Stimulated activated CD4-positive, alpha-beta T cell treated with anti-CD3 and anti-CD28 coated beads, Interleukin-15, amount 100 ng/mL, for 24 hours (primary cell): ENCODE data around the gene ADAMTS12.
"Not testable (repeated sequence)": the region's sequence is repeated elsewhere in the genome, so short reads cannot be mapped to it uniquely, and the experiment has no call there.

ENCODE experiments used
- DNase-seq: peaks from one replicate; pipeline ENCODE4 v3.0.0-alpha.2; 2020

The ADAMTS12 gene

GRCh38 chr5:33891788-33892619 is at the start of gene ADAMTS12:
ADAMTS12 (minus strand) TSS chr5:33891990; CDS start chr5:33891856, 134 bp downstream.
- DNase-seq: no peak

GRCh38 chr5:33941090-33941489 is 49.3 kb upstream of the ADAMTS12 start:
- DNase-seq: no peak

DNA sequence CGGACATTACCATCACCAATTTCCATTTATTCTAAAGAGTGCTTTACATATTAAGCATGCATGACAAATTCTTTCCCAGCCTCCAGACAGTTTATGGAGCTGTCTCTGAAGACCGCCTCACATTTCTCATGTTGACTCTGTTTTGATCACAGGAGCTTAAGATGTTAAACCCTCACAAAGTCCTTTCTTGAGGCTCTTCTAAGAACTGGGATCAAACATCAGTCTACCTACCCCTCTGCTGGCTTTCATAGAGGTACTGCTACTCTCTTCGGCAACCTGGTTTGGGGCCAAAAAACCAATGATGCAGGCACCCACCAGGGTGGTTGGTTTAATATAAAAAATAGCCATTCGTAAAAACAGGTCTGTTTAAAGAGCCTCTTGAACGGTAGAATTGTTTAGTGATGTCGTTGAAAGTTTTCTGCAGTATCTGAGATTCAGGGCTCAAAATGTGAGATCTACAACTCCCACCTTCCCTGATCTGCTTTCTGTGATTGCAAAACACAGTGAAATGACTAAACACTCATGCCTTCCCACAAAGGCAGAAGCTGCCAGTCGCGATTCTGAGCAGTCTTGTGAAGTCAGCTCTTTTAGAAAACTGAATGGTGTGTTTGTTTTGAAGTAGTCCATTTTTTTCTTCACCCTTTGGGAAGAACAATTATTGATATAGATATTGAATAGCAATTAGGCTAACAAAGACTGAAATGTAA is 47.9 kb upstream of the ADAMTS12 start:
- DNase-seq: no peak

DNA sequence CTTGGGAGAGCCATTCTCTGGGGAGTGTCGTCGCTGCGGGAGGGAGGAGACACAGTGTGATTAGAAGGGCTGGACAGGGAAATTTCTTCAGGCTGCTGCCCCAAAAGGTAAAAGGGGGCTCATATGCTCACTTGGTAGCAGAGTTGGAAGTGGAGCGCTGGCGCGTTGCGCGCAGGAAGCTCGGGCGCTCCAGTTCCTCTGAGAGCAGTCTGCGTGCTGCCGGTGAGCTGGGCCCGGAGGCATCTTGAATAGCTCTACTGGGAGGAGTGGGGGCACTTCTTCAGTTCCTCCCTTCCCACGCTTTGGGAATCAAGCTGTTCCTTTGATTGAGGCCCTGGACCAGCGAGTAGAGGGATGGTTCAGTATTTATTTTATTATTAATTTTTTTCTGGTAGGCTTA is 47.1 kb upstream of the ADAMTS12 start:
- DNase-seq: no peak

DNA sequence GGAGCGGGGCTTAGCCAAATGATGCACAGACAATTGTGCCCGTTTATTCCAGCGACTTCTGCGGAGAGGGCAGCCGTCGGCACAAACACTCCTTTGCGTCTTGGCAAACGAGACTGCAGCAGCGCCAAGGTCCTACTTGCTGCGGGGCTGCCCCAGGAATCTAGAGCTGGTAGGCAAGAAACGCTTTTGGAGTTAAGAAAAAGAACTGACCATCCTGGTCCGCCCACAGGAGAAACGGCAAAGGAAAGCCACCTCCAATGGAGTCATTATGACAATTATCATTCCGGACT is 46.7 kb upstream of the ADAMTS12 start:
- DNase-seq: no peak

GRCh38 chr5:33937707-33938506 is 46.1 kb upstream of the ADAMTS12 start:
- no peak for DNase-seq

DNA sequence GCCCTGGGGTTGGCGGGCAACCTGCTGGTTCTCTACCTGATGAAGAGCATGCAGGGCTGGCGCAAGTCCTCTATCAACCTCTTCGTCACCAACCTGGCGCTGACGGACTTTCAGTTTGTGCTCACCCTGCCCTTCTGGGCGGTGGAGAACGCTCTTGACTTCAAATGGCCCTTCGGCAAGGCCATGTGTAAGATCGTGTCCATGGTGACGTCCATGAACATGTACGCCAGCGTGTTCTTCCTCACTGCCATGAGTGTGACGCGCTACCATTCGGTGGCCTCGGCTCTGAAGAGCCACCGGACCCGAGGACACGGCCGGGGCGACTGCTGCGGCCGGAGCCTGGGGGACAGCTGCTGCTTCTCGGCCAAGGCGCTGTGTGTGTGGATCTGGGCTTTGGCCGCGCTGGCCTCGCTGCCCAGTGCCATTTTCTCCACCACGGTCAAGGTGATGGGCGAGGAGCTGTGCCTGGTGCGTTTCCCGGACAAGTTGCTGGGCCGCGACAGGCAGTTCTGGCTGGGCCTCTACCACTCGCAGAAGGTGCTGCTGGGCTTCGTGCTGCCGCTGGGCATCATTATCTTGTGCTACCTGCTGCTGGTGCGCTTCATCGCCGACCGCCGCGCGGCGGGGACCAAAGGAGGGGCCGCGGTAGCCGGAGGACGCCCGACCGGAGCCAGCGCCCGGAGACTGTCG is 45.4 kb upstream of the ADAMTS12 start:
- no peak for DNase-seq

DNA sequence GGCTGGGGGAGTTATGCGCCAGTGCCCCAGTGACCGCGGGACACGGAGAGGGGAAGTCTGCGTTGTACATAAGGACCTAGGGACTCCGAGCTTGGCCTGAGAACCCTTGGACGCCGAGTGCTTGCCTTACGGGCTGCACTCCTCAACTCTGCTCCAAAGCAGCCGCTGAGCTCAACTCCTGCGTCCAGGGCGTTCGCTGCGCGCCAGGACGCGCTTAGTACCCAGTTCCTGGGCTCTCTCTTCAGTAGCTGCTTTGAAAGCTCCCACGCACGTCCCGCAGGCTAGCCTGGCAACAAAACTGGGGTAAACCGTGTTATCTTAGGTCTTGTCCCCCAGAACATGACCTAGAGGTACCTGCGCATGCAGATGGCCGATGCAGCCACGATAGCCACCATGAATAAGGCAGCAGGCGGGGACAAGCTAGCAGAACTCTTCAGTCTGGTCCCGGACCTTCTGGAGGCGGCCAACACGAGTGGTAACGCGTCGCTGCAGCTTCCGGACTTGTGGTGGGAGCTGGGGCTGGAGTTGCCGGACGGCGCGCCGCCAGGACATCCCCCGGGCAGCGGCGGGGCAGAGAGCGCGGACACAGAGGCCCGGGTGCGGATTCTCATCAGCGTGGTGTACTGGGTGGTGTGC is 44.7 kb upstream of the ADAMTS12 start, which contains the start of gene RXFP3:
RXFP3 (plus strand) TSS at position 6 of the 636 bp plus-strand sequence; CDS start at position 361, 355 bp downstream.
- DNase-seq: no peak

DNA sequence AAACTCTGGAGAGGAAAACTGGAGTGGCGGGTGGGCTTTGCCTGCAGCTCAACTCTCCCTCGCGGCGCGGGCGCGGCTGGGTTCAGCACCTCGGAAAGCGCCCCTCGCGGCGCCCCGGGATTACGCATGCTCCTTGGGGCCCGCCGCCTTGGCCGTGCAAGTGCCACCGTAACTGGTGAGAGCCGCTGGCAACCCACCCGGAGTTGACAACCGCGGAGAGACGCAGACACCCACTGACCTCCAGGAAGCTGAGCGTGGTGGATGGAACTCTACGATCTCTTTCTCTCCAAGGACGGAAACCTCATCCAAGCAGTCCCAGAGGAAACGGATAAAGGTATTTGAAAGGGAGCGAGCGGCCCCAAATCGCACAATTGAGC is 44.2 kb upstream of the ADAMTS12 start:
- peak; percentile 62 for DNase-seq

- no peak for DNase-seq
These were observed 42.4 kb upstream of the ADAMTS12 start for GRCh38 chr5:33934176-33934575.

DNA sequence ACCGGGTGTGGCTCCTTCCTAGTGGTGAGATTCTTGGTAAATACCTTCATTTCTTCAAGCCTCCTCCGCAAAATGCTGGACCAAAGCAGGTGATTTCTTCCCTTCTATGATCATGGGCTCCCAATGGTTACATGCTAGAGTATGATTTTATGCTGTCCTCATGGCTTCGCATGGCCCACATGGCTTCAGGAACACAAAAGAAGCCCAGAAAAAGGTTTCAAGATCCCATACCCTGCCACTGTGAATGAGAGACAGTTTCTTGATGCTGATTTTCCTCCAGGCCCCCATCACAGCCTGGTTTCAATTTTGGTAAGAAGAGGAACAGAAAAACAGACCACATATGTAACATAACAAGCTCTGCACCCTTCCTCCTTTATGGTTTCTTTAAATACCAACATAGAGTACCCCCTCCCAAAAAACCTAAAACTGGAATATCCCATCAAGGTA is 42.0 kb upstream of the ADAMTS12 start:
- DNase-seq: no peak

GRCh38 chr5:33931136-33931535 is 39.3 kb upstream of the ADAMTS12 start:
- no peak for DNase-seq

DNA sequence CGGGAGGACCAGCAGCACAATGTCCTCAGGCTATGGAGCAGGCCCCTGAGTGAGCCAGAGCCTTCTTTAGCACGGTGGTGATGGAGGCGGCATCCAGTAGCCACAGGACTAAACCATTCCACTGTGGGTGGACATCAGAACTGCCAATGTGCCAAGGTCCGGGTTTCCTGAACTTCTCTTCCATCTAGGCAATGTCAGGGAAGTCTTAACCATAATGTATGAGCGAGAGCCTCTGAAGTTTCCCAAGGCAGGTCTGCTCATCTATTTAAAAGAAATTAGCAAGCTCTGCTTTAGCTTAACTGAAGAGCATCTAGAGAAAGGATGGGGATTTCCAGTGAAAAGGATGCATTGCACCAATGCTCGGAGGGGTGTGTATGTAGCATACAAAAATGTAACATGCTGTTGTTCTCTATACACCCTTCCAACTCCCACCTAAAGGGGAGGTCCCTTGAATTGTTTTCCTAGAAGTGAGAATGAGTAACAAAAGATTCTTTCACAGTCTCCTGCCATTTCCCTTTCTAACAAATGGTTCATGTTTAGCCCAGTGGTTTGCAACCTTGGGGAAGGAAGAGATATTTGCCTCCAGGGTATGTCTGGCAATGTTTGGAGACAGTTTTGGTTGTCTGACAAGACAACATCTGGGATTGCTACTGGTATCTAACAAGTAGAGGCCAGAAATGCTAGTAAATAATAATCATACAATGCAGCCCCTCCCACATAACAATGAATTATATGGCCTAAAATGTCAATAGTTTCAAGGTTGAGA is 38.3 kb upstream of the ADAMTS12 start:
- no peak for DNase-seq

DNA sequence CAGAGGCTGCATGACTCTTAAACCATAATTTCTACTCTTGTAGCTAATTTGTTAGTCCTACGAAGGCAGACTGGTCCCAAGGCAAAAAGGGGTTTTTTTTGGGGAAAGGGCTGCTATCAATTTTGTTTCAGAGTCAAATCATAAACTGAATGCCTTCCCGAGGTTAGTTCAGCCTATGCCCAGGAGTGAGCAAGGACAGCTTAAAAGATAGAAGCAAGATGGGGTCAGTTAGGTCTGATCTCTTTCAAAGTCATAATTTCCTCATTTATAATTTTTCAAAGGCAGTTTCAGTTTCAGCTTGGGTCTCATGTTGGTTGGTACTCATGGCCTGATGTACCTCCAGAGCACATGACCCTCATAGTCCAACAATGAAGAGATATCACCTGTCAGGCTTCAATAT is 36.5 kb upstream of the ADAMTS12 start:
- no peak for DNase-seq

GRCh38 chr5:33927685-33928084 is 35.9 kb upstream of the ADAMTS12 start:
- DNase-seq: no peak

DNA sequence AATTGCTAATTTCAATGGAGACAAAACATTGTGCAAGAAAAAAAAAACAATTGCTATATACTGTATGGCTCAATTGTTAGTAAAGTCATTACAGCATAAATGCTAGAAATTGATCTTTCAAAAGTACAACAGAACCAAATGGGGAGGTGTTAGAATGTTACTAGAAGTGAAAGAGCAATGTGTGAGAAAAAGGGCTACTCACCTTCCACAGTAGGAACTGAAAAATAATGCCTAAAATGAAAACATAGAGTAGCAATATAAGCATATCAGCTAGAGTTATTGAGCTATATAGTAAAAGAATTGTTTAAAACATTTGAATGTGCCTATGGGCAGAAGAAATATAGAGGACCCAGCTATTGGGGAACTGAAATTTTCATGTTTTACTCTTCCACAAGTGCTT is 33.5 kb upstream of the ADAMTS12 start:
- DNase-seq: no peak

- no peak for DNase-seq
These were observed 29.2 kb upstream of the ADAMTS12 start for GRCh38 chr5:33921002-33921401.

DNA sequence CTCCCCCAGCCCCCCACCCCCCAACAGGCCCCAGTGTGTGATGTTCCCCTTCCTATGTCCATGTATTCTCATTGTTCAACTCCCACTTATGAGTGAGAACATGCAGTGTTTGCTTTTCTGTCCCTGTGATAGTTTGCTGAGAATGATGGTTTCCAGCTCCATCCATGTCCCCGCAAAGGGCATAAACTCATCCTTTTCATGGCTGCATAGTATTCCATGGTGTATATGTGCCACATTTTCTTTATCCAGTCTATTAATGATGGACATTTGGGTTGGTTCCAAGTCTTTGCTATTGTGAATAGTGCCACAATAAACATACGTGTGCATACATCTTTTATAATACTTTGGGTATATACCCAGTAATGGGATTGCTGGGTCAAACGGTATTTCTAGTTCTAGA is 23.1 kb upstream of the ADAMTS12 start:
- DNase-seq: not testable (repeated sequence)

DNA sequence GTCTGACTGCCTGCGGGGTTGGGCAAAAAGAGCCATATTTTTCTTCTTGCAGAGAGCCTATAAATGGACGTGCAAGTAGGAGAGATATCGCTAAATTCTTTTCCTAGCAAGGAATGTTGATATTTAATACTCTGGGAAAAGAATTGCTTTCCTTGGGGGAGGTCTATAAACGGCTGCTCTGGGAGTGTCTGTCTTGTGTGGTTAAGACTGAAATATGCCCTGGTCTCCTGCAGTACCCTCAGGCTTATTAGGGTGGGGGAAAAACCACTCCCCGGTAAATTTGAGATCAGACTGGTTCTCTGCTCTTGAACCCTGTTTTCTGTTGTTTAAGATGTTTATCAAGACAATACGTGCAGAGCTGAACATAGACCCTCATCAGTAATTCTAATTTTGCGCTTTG is 14.5 kb upstream of the ADAMTS12 start:
- DNase-seq: not testable (repeated sequence)

DNA sequence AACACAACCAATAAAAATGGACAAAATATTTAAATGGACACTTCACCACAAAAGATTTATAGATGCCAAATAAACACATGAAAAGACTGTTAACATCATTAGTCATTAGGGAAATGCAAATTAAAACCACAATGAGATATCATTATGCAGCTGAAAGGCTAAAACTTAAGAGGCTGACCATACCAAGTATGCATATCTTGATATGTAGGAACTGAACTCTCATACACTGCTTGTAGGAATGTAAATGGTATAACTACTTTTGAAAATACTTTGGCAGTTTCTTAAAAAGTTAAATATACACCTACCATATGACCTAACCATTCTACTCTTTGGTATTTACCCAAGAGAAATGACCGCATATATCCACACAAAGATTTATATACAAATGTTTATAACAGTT is 13.6 kb upstream of the ADAMTS12 start:
- no peak for DNase-seq

DNA sequence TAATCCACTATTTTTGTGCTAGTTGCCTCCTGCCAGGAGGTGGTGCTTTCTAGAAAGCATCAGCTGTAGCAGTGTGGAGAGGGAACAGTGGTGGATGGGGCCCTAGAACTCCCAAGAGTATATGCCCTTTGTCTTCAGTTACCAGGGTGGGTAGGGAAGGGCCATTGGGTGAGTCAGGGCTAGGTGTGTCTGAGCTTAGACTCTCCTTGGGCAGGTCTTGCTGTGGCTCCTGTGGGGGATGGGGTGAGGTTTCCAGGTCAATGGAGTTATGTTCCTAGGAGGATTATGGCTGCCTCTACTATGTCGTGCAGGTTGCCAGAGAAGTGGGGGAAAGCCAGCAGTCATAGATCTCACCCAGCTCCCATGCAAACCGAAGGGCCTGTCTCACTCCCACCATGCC is 11.3 kb upstream of the ADAMTS12 start:
- DNase-seq: no peak

DNA sequence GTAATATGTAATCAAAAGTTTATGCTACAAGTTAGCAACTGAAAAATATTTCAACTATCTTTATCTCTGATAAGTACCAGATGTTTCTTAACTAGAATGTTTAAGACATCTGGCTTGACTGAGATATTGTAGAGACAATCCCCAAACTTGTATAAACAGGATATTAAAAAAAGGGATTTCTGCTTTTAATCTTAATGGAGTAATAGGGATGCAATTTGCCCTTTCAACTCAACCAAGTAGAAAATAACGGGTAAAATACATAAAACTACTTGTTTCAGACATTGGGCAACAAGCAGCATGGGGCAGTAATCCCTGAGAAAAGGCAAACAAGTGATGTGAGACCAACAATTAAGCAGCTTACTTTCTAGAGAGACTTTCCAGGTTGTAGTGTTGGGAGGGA is 9.4 kb upstream of the ADAMTS12 start:
- no peak for DNase-seq
